ENCODE data around the gene RNU1-4. TPM values are rescaled to one million over a fixed set of nuclear protein-coding genes. Genes with fewer than 3 reads are reported as not detected.
"Not testable (repeated sequence)": the region's sequence is repeated elsewhere in the genome, so short reads cannot be mapped to it uniquely, and the experiment has no call there.

RNU1-4 gene
- total RNA-seq, 2 donors from 2014 or later: under 0.01 to 15,479 TPM

DNA sequence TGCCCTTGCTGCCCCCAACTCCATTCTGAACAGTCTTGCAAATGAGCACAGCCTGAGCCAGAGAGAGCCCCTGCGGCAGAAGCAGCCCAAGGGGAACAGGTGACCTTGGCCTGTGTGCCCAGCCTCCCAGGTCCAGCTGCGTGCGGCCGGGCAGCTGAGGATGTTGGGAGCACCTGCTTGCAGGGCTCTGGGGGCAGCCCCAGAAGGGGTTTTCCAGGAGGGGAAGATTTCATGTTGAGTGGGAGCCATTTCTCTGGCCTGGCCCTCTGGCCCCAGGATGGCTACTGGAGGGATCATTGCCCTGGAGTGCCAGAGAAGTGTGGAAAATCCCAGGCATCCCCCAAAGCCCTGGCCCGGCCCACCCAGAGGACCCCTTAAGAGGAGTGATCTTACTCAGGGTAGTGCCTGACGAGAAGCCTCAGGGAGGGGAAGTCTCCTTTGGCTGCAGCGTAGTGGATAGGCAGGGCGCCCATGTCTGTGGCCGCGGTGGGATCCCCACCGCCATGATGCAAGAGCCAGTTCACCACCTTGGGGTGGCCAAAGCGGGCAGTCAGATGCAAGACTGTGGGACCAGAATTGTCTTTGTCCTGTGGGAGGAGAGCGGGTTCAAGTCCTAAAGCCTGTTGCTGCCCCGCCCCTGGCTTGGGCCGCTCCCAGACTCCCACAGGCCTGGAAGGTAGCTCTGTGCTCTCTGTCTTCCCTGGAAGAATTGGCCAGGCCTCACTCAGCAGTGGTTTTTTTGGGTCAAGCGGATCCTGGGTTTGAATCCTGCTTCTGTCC, 20.6 kb upstream of the RNU1-4 start:
- Histone ChIP-seq H3K4me3 (no peak overlapping the region), H3K36me3 (replicated peaks in 1 of 2; ENCODE audit: insufficient read depth in 1 of 2, low read depth in 2 of 2) (no peaks in the 10 kb centered on the region), H3K27ac (no peak overlapping the region), H3K27me3 (no peaks in the 10 kb centered on the region), H3K4me1 (peaks cover 4% of the 10 kb centered on the region), H3K9me3 (no peaks in the 10 kb centered on the region)
- WGBS, 2 donors: 81 to 86% methylated on average over 16 of the region's 16 CpGs
- no peak for TF ChIP-seq POLR2A (IDR thresholded peaks at IDR 0.05)
- TF ChIP-seq, protein P1, sequence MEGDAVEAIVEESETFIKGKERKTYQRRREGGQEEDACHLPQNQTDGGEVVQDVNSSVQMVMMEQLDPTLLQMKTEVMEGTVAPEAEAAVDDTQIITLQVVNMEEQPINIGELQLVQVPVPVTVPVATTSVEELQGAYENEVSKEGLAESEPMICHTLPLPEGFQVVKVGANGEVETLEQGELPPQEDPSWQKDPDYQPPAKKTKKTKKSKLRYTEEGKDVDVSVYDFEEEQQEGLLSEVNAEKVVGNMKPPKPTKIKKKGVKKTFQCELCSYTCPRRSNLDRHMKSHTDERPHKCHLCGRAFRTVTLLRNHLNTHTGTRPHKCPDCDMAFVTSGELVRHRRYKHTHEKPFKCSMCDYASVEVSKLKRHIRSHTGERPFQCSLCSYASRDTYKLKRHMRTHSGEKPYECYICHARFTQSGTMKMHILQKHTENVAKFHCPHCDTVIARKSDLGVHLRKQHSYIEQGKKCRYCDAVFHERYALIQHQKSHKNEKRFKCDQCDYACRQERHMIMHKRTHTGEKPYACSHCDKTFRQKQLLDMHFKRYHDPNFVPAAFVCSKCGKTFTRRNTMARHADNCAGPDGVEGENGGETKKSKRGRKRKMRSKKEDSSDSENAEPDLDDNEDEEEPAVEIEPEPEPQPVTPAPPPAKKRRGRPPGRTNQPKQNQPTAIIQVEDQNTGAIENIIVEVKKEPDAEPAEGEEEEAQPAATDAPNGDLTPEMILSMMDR (IDR thresholded peaks at IDR 0.05): no peak
- peak in 1 of 4 donors; percentile 6 for DNase-seq
- intact Hi-C loops (cut with DNase I): no loop called here
- ATAC-seq: no peak

DNA sequence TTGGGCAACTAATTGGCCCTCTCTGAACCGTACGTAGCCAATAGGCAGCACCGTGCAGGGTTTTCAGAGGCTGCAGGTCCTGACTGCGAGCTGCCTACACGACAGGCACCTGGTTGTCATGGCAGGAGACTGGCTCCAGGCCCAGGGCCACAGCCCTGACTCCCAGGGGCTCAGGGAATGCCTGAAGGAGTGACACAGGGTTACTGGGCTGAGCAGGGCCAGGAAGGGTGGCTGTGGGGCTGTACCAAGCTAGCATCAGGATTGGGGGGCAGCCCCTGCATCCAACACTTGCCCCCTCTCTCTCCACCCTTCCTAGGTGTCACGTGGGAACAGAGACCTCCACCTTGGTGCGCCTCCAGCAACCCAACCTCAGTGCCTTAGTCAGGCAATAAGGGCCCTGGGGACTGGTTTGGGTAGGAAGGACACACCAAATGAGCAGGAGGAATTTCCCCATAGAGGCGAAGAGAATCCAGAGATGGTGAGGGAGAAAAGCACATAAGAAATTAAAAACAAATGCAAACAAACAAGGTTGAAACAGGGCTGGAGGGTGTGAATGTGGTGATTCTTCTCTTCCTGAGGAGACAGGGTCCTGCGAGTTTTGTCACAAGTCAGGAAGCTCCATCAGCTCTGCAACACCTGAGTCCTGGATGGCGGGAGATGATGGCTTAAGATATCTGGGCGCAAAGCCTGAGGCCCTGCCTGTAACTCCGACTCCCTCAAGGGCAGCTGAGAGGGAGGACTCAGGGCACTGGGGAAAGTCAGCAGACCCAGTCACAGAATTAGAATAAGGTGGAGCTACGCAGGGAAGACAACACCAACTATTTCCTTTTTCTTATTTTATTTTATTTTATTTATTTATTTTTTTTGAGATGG, 19.7 kb upstream of the RNU1-4 start:
- WGBS, 2 donors: 79 to 80% methylated on average over 13 of the region's 13 CpGs
- intact Hi-C loops (cut with DNase I): no loop called here
- ATAC-seq (no peak), DNase-seq (peak in 2 of 4 donors; percentile 11 to 19)
- Histone ChIP-seq H3K36me3 (replicated peaks in 1 of 2; ENCODE audit: insufficient read depth in 1 of 2, low read depth in 2 of 2) (no peaks in the 10 kb centered on the region), H3K27ac (no peak overlapping the region), H3K27me3 (no peaks in the 10 kb centered on the region), H3K4me3 (no peak overlapping the region), H3K4me1 (peaks cover 4% of the 10 kb centered on the region), H3K9me3 (no peaks in the 10 kb centered on the region)
- no peak for TF ChIP-seq POLR2A (IDR thresholded peaks at IDR 0.05)
- TF ChIP-seq, protein P1 (IDR thresholded peaks at IDR 0.05): no peak

DNA sequence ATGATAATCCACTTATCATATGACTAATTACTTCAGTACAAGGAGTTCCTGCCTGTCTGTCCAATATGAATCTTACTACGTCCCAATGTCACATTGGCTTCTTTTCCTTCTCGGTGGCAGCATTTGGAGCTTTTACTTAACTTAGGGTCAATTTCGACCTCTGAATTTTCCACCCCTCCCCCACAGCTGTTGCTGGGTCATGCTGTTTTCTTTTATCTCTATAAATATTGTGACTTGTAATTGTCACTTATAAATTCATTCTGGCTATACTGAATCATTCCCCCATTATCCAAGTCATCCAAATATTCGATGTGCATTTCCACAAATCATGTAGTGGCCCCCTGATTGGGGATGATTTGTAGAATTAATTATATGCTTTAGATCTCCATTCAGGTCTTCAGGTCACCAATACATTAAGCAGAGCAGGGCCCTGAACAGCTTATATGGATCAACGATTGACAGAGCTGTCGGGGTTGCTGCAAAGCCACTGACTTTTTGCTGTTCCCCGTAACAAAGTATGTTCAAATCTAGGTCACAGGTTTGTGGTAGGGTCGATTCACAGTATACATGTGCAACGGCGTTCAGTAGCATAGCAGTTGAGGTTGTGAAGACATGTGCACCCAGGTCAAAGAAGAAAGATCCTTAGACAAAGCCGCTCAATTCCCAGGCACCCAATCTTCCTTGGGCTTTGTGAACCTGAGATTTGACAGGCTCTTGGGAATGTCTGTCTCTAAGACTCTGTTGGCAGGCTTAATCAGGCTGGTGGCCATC, 18.3 kb upstream of the RNU1-4 start:
- ATAC-seq: no peak
- WGBS, 2 donors: 68 to 71% methylated on average over 11 of the region's 11 CpGs
- DNase-seq: peak in 1 of 4 donors; percentile 7
- Histone ChIP-seq H3K9me3 (no peaks in the 10 kb centered on the region), H3K27me3 (no peaks in the 10 kb centered on the region), H3K27ac (no peak overlapping the region), H3K36me3 (replicated peaks in 1 of 2; ENCODE audit: insufficient read depth in 1 of 2, low read depth in 2 of 2) (no peaks in the 10 kb centered on the region), H3K4me3 (no peak overlapping the region), H3K4me1 (peaks cover 4% of the 10 kb centered on the region)
- no peak for TF ChIP-seq POLR2A (IDR thresholded peaks at IDR 0.05)
- TF ChIP-seq, protein P1 (IDR thresholded peaks at IDR 0.05): no peak
- intact Hi-C loops (cut with DNase I): no loop called here

DNA sequence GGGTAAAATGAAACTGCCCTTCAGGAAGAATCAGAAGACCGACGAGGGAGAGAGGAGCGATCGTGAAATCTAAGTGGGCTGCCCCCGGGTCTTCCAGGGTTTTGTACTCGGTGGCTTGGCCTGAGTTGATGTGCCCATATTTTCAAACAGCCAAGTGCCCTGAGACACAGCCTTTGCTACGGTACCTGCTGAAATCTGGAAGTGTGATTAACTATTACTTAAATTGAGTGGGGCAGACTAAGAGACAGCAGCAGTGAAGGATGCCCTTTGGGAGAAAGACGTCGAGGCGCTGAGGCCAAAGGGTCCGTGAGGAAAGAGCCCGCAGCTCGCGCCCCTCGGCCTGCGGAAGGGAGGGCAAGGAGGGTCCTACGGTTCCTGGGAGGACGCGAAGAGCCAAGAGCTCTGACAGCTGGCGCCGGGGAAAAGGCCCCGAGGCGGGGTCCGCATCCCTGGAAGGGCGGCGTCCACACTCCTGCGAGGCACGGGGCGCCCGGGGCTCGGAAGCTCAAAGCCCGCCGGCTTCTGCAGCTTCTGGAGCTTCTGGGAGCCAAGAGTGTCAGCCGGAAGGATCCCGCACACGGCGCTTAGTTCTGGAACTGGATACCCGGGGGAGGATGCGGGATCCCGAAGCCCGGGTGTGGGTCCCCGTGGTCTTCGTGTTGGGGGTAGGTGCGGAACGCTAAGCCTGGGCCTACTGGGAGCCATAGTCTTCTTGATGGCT, 15.4 kb upstream of the RNU1-4 start:
- DNase-seq (peak in 3 of 4 donors; percentile 16 to 24 (median 23)), ATAC-seq (peak; percentile 20)
- TF ChIP-seq, protein P1 (IDR thresholded peaks at IDR 0.05): no peak
- no peak for TF ChIP-seq POLR2A (IDR thresholded peaks at IDR 0.05)
- H3K9me3 ChIP-seq: no peaks in the 10 kb centered on the region
- 80 to 83% methylated on average over 45 of the region's 45 CpGs for WGBS, 2 donors
- H3K27ac ChIP-seq: no peak overlapping the region
- no peaks in the 10 kb centered on the region for H3K36me3 ChIP-seq (replicated peaks in 1 of 2; ENCODE audit: insufficient read depth in 1 of 2, low read depth in 2 of 2)
- H3K27me3 ChIP-seq: no peaks in the 10 kb centered on the region
- H3K4me3 ChIP-seq: no peak overlapping the region
- H3K4me1 ChIP-seq: no peaks in the 10 kb centered on the region
- intact Hi-C loops (cut with DNase I): no loop called here

DNA sequence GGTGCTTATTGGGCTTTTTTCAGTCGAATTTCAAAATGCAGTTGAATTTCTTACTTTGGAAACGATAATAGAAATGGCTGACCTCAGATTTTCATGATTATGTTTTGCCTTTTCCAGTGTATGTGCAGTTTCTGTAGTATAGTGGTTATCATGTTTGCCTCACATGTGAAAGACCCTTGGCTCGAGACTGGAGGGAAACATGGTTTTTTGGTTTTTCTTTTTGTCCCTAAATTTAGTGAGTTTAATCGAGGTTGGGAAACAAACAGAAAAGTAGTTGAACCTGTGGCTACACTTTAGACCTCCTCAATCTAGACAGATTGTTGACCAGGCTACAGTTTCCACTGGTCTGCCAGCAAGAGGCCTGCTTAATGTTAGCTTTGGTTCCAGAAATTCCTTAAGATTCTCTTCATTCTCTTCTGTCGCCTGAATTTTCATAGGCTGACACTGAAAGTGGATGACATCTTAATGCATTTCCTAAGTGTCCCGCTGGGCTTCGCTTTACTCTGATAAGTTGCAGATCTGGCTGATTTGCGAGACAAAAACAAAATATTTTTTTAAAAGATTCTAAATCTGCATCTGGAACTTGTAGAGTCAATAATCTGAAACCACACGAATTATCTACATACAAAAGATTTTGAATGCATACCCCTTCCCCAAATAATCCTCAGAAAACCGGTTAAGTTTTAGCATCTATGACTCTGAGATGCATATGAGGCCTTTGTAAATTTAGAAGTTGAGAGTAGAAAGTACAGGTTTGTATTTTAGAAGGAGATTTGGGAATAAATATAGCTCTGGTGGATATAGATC, 14.7 kb upstream of the RNU1-4 start:
- H3K27me3 ChIP-seq; H3K27ac ChIP-seq; H3K9me3 ChIP-seq; H3K36me3 ChIP-seq (replicated peaks in 1 of 2; ENCODE audit: insufficient read depth in 1 of 2, low read depth in 2 of 2); H3K4me1 ChIP-seq; H3K4me3 ChIP-seq; intact Hi-C loops (cut with DNase I): not testable (repeated sequence)
- DNase-seq (peak in 2 of 4 donors; percentile 9 to 31), ATAC-seq (peak; percentile 34)
- WGBS, 2 donors: 68 to 72% methylated on average over 10 of the region's 10 CpGs

All from body of pancreas (tissue), 4 donors.